NCI-H510A (cell line): ENCODE measurements around the gene GDF7.

Source experiments
- DNase-seq: peaks from one replicate; lab custom pipeline; 2025; lab: John Stamatoyannopoulos, UW

The GDF7 gene

DNA sequence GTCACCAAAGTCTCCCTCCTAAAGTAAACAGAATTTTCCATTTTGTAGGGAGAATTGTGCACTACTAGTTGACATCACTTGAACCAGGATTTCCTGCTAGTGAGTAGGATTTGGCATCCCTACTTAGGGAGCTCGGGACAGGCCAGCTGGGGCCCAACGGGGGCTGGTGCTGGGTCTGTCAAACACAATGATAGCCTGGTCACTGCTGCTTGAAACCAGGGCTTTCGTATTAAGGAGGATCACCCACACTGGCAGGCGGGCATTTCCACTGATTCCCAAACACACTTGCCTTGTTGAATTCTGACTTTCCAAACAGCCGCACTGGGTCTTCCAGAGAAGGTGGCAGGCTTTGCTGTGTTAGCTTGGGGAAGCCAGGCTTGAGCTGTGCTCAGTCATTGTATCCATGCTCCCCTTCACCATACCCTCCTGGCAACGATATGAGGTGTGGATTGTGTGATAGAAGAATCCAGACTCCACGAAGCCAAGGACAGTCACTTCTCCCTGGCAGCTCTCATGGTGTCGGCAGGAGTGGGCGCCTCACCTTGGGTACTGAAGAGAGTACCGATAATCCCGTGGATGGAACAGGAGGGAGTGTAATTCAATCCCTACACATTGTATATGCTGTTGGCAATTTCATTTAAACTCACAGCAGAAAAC is 7.5 kb downstream of the GDF7 start:
- no peak for DNase-seq

DNA sequence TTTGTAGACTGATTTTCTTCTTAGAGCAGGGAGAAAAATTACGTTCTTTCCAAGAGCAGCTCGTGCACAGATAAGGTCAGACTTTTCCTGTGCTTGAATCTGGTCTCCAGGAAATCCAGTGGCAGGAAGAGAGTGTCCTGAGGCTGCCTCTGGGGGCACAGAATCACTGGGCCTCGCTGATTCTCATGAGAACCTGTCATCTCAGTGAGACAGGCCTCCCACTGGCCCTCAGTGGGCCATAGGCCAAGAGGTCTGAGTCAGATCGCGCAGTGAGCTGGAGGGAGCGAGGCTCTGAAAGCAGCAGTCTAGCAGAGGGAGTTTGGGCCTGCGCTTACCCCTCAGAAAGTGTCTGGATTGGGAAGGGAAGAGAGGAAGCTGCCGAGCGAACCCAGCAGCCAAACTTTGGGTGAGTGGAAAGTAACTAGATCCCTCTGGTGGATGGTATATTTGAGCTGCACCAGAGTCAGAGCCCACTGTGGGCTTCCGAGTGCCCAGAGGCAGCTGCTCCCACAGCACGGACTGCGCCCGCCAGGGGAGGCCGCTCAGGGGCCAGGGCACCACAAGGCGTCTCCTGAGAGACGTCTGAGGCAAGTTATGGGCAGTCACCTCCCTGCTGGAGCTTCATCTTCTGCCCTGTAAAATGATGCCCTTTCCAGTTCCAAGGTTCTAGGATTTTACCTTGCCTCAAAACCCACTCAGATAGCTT is 8.2 kb downstream of the GDF7 start:
- no peak for DNase-seq

DNA sequence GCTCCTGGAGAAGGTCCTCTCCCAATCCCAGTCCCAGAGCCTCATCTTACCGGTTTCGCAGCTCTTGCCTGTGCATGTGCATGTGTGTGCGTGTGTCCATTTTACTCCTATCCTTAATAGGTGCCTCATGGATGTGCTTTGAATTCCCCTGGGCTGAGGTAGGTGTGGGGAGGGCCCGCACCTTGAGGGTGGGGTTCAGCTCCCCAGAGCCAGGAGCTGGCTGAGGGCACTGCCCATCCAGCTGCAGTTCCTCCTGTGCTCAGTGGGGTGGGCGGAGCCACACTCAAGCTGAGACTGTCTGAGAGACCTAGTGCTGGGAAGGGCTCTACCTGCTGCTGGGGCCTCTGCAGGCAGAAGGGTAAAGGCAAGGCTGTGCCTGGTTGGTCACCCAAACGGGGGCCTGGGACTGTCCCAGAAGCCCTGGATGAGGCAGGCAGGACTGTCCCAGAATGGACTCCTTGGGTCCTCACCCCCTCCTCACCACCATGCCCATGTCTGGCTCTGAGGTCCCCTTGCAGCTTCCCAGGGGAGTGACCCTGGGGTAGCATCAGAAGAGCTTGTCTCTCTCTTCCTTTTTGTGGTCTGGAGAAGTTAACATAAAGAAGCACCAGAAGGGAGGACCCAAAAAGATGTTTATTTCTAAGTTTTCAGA is 8.9 kb downstream of the GDF7 start:
- no peak for DNase-seq

DNA sequence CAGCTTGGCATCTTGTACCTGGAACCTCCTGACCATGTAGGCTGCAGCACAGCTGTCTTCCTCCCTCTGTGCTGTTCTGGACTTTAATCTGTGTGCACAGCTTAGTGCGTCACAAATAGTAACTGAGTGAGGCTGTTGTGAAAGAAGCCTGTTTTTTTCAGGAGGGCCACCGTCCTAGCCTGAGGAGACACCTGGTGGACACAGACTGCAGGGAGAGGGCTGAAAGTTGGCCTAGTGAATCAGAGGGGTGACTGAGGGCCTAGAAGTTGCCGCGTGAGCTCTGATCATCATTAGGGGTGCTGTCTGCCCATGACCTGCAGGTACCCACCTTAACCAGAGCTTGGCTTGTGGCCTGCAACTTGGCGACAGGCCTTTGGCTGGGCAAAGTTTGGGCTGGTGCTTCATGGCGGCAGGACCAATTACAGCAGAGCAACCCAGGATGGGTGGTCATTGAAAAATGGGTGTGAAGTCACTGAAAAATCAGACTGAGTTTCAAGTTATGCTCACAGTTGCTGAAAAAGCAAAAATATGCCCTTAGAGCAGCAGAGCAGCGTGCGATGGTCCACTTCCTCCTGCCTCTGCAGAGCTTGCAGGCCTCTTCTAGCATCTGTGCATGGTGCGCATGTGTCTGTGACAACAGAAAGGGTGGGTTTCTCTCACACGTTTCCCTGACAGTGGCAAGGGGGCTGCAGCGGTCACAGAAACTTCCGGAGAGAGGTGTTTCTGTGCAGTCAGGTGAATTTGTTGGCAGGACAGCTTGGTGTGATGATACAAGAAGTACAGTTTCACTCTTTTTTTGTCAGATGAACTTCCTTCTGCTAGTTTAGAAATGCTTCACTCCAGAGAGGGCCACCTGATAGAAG is 9.6 kb downstream of the GDF7 start:
- no peak for DNase-seq

DNA sequence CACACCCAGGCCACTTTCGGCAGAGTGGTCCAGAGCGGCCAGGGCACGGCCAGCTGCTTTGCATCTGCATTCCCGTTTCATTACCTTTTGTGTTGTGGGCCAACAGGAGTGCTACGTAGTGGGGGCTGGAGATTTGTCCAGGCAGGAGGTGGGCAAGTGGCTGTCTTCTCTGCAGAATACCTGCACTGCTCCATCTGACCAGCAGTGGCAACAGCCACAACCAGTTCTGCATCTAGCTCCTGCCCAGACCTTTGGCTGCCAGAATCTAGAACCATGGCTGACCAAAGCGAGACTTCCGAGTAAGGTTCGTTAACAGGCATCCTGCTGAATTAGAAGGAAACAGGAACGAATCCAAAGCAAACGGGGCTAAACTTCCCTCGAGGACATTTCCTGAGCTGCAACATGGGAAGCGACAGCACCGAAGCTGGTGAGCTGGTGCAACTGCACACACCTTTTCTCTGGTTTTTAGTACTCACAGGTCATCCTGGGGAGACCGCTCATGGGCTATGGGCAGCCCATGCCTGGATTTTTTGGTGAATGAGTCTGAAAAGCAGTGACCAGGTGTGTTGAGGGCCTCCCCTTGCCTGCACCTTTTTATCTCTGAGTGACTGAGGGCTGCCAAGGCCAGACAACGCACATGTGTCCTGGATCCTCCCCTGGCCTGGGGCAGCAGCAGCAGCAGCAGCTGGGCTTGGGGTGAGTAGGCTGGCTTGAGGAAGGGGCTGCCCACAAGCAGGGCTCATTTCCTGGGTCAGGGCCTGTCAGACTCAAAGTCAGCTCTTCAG is 10.5 kb downstream of the GDF7 start:
- no peak for DNase-seq

DNA sequence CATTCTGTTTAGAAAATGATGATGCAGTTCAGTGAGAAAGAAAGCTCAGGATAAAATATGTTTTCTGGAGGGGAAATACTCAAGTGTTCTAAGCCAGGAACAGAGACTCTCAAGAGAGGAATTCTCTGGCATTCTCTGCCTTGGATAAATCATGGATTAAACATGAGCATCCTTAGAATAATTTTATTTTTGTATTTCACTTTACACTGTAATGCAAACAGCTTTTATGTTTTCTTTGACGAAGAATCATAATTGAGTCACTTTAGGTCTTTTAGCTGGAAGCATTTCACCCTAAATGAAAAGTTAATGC is 11.1 kb downstream of the GDF7 start:
- no peak for DNase-seq

DNA sequence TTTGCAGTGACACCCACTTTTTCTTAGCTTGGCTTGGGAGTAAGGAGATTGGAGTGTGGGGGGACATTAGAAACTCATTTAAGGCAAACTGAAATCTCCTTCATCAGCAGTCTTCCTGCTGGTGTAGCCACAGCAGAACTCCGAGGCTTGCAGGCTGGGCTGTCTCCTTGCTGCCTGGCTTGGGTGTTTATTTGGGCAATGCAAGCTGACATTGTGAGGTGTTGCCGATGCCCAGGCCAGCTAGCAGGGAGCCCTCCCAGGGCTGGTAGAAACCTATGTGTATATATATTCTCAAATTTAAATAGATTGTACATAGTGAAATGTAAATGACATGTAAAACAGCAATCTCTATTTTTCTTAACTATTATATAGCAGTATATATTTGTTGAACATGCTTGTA is 11.8 kb downstream of the GDF7 start:
- DNase-seq, result no peak

DNA sequence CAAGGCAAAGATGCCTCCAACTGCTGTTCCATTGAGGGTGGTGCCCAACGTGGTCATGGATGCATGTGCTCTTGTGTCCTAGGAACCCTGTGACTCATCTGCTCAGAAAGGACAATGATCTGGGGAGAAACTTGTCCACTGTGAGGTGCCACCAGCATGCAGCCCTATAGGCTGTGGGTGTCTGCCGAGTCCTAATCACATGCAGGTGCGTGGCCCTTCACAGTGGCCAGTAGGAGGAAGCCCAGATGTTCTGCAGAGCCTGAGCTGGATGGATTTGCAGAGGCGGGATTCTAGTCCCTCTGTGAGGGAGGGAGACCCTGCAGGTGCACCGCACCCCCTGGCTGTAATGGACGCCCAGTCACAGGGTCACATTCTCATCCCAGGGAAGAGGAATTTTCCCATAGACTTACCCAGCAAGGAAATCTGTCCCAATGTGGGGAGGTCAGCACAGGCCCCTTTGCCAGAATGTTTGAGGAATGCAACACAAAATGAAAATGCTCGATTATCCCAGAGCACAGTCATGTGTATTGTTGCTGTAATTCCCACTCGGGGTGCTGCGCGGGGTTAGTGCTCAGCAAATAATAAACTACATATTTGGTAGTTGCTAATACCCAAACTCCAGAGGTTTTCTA is 13.9 kb downstream of the GDF7 start:
- DNase-seq, result no peak

DNA sequence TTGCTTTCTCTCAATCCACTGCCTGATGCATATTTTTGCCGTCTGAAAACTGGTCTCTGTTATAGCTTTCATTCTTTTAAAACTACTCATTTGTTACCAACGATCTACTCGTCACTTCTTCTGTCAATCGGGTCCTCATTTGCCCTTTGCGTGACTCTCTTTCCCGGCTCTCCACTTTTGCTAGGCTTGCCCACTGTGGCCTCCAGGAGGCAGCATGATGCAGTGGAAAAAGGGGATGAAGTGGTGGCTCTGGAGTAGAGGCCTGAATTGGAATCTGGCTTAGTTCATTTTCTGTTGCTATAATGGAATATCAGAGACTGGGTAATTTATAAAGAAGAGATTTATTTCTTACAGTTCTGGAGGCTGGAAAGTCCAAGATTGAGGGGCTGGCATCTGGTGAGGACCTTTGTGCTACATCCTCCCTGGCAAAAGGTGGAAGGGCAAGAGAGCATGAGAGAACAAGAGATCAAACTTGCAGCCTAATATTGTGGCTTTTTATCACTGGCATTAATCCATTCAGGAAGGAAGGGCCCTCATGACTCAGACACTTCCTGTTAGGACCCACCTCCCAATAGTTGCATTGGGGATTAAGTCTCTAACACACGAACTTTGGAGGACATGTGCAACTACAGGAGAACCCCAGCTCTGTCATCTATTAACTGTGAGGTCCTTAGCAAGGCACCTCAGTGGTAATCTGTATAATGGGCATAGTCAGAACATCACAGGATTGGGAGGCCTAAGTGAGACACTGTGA is 15.4 kb downstream of the GDF7 start:
- DNase-seq, result no peak

DNA sequence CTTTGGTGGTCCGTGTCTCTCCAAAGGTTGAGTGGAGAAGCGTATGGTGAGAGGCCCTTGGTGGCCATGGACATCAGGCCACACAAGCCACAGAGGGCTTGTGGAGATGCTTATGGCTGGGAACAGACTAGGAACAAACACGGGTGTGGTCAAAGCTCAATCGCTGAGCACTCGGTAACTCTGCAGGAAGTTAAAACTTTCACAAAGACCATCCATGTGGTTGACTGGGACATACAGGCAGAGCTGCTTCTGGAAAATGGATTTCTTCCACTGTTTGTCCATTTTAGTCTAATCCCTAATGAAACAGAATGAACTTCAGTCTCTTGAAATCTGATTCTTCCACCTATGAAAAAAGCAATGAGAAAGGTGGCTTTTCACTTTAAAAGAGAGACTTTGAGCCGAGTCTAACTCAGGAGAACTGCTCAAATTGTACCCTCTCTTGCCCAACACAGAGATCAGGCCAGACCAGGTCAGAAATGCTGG is 17.7 kb downstream of the GDF7 start:
- no peak for DNase-seq

DNA sequence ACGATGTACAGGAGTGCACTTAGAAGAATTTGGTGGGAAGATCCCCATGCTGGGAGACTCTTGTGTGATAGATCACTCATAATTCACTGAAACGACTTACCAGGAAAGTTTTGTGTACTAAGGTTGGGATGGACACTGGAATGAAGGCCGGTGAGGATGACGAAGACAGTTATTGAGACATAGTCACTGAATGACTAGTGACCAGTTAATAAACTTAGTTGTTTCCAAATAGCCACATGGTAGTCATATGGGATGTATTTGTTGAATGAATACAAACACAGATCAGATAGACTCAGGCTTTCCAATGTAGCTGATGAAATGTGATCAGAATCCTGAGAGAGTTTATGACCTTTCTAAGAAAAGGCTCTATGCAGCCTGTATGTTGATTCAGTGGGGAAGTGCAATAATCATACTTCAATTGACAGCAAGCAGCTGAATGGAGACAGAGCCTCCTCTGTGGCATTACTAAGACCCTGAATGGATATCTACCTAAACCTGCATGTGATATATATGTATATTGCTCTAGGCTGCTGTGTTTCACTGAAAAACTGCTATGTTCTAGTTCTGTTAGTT is 20.4 kb downstream of the GDF7 start:
- no peak for DNase-seq

DNA sequence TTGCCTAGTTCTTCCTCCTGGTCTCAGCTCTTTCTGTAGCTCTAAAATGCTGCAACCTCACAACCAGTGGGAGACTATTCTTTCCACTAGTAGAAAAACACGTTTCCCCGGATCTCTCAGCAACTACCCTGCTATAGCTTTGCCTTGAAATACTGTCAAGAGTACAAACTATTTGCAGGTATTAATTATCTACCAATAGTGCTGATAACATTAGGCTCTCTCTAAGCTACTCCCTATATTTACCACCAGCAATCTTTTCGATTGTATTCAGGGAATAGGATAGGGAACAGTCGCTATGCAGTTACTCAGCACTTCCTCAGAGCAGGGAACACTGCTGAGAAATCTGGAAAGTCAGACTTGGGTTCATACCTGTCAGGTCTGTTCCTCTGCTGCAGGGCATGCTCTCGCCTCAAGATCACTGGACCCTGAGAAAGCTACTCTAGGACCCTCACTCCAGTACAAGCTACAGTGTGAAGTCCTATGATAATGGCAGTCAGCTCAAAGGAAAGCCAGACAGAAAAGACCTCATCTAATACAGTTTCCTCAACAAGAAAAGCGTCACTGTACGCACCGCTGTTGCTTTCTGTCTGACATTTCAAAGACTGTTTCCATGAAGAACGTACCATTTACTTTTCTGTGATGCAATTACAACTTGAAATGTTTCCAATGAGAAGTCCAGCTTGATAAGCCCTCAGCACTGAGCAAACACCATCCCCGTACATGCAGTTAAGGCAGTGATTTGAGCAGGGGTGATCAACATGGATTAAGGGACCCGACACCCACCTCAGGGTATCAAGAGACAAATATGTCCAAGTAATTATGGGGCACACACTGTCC is 22.7 kb downstream of the GDF7 start:
- DNase-seq, result no peak

DNA sequence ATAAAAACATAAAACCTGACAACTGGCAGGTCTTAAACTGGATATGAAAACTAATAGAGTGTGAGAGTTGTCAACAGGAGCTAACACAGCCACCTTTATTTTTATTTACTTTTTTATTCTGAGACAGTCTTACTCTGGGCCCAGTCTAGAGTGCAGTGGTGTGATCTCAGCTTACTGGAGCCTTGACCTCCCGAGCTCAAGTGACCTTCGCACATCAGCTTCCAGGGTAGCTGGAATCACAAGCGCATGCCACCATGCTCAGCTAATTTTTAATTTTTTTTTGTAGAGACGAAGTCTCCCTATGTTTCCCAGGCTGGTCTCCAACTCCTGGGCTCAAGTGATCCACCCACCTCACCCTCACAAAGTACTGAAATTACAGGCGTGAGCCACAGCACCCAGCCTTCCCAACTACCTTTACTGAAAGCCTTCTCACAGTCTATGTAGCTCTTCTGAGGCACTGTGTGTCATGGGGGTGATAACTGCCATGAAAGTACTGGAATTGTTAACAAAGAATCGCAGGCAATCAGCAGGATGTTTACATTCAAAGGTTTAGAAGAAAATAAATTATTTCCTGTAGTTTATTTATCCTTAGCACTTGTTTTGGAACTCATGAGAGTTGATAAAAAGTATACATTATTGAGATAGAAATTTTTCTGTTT is 24.3 kb downstream of the GDF7 start:
- DNase-seq, result no peak

DNA sequence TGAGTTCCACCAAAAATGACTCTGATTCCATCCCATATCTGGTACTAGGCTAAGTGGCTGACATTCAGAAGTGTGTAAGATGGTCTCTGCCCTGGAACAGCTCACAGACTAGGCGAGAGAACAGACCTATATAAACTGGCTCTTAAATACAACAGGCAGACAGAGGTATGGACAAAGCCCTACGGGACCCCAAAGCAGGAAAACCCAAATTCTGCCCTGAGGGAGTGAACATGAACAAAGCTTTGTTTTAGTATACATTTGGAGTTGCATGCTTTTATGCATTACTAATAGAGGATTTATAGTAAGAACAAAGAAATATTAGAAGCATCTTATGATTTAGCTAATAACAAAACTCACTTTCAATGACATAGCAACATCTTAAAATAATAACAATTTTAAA is 25.1 kb downstream of the GDF7 start:
- no peak for DNase-seq

DNA sequence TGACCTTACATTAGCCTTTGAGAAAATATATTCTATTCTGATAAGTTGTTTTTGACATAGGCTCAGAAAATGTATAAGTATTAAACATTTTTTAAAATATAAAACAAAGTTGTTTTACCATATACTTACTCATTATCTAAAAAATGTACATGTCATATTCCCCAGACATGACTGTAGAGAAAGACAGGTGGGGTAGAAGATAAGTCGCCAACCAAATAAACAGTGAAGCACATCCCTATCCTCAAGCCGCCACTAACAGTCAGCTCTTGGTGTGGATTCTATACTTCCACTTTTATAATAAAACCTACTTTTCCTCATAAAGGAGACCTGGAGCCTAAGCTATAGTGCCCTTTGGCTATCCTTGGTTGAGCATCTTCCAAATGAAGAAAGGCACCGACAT is 26.4 kb downstream of the GDF7 start:
- no peak for DNase-seq

DNA sequence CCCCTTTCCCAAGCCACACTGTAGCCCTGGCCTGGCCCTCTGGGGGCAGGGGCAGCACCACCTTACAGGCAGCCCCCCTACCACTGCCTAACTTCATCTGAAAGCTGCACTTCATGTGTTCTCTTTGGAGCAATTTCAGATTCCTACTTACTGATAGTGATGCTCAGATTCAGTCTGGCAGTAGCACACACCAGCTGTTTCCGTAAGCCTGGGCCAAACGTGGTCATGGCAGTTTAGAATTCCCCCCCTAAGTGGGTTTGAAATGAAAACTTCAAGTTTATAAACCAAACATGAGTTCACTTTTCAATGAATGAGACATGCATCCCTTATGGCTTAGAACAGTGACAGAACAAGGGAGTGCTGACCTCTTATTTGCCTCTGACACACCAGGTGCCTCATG is 29.4 kb downstream of the GDF7 start:
- DNase-seq, result no peak

DNA sequence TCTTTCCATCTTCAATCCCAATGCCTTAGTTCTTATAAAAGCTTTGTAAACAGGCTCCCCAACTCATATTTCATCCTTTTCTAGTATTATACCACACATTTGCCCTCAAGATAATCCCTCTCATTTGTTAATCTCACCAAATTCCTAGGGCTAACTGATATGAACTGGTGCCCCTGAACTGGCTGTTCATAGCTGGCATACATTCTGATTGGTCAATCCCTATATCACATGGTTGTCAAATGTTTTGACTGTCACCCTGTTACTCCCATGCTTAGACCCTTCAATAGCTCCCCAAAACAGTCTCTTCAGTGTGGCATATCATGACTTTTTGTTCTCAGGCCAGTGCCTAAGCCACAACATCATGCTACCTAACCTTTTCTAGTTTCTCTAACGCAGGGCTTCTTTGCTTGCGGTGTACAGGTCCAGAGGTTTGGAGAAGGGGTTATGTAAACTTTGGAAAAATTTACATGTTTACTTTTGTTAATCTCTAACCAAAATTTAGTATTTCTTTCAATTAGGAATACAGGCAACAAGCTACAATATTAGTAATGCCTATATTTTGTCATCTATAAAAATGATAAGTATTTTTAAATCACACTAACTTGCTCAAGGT is 30.5 kb downstream of the GDF7 start:
- no peak for DNase-seq

DNA sequence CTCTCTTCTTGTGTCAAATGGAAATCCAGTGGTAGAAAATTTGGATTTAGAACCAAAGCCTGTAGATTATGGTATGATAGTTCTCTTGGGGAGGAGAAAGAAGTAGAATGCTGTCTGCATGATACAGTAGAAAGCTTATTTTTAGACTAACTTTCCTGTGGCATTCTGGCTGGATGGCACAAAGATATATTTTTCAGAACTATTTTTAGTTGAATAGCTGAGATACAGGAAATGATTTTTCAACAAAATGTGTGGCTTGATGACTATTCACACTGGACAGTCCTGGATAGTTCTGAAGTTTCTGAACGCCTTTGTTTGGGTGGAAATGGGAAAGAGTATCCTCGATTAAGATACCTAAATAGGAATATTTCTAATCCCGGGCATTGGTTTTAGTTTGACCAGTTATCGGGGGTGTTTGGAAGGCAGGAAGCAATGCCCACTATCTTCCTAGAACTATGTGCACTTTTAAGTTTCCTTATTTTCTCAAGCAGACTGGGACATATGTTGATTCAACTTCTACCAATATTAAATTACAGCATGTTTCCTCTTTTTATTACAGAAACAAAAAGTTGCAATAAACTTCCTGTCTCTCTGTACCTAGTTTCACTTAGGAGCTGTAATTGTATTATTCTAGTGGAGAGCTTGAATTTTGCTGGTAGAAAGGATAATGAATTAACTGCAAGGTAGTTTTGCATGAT is 32.1 kb downstream of the GDF7 start:
- DNase-seq, result no peak
